ENCODE results near the gene TRIM28.
A peak's percentile ranks its signal among the peaks of the same experiment; 100 is the strongest.
"Not testable (repeated sequence)": the region's sequence is repeated elsewhere in the genome, so short reads cannot be mapped to it uniquely, and the experiment has no call there.

Gene TRIM28

DNA sequence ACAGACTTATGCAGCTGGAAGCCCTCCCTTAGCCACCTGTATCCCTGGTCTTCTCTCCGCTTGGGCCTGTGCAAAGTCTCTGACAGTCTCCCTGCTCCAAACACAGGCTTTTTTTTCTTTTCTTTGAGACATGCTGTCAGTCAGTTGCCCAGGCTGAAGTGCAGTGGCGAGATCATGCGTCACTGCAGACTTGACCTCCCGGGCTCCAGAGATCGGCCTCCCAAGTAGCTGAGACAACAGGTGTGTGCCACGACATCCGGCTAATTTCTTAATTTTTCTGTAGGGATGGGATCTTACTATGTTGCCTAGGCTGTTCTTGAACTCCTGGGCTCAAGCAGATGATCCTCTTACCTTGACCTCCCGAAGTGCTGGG lies 27.7 kb downstream of the TRIM28 start:
- Histone ChIP-seq H3K36me3 (replicated peaks) (peaks cover 14% of the 10 kb centered on the region), H3K4me3 (ENCODE audit: low read depth, low read length) (no peak overlapping the region), H3K27ac (no peak overlapping the region), H3K27me3 (replicated peaks) (no peaks in the 10 kb centered on the region)
- DNase-seq: no peak
- TF ChIP-seq, protein P1, sequence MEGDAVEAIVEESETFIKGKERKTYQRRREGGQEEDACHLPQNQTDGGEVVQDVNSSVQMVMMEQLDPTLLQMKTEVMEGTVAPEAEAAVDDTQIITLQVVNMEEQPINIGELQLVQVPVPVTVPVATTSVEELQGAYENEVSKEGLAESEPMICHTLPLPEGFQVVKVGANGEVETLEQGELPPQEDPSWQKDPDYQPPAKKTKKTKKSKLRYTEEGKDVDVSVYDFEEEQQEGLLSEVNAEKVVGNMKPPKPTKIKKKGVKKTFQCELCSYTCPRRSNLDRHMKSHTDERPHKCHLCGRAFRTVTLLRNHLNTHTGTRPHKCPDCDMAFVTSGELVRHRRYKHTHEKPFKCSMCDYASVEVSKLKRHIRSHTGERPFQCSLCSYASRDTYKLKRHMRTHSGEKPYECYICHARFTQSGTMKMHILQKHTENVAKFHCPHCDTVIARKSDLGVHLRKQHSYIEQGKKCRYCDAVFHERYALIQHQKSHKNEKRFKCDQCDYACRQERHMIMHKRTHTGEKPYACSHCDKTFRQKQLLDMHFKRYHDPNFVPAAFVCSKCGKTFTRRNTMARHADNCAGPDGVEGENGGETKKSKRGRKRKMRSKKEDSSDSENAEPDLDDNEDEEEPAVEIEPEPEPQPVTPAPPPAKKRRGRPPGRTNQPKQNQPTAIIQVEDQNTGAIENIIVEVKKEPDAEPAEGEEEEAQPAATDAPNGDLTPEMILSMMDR (IDR thresholded peaks at IDR 0.05; ENCODE audit: low read depth, low read length, missing control alignments): no peak
- in situ Hi-C loops (cut with HindIII; ENCODE audit: low pct_ligation_motif_present, low sequenced_read_pairs): no loop called here

GRCh38 chr19:58572026-58572817 lies 28.4 kb downstream of the TRIM28 start:
- peaks cover 13% of the 10 kb centered on the region for H3K36me3 ChIP-seq (replicated peaks)
- H3K27me3 ChIP-seq (replicated peaks): no peaks in the 10 kb centered on the region
- no peak for DNase-seq
- H3K27ac ChIP-seq: peak overlapping the region; percentile 96
- H3K4me3 ChIP-seq (ENCODE audit: low read depth, low read length): peak overlapping the region; percentile 87
- in situ Hi-C loops (cut with HindIII; ENCODE audit: low pct_ligation_motif_present, low sequenced_read_pairs): no loop called here
- TF ChIP-seq, protein P1 (IDR thresholded peaks at IDR 0.05; ENCODE audit: low read depth, low read length, missing control alignments): no peak

DNA sequence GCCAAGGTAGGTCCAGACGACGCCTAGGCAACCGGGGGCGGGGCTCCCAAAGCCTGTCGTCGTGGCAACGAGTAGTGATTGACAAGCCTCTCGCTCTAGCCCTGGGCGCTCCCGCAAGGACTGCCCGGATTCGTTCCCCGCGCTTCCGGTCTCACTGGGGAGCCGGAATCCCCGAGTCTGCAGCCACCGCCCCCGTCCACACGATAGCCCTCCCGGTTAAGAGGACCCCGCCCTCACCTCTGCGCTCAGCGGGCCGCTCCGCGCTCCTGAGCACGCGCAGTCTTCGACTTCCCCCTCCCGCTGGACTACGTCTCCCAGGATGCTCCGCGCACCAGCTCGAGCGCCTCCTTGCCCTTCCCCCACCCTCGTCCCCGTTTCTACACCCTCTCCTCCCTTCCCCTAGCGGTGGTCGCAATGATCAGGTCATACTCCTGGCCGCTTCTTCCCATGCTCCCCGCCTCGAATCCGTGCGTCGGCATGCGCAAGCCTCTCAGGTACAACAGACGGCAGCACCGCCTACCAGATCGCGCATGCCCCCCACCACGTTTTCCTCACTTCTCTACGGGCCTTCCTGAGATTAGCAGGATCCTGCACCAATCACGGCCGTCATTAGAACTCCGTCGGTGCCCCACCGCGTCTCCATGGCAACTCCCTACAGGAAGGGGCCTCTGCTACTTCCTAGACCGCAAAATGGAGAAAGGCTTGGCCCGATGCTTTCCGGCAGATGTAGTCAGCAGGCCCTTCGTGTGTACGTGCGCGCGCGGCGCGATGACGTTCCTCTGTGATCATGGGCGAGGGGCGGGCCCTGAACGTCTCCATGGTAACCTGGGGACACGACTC lies 29.2 kb downstream of the TRIM28 start, which contains the start of gene MZF1:
MZF1 (minus strand) TSS at position 518 of the 840 bp plus-strand sequence. CDS start 1,946 bp downstream, outside the sequence.
- DNase-seq: peak; percentile 100
- Histone ChIP-seq H3K4me3 (ENCODE audit: low read depth, low read length) (peak within 1 kb of the TSS; percentile 87), H3K27ac (peak within 1 kb of the TSS; percentile 96), H3K27me3 (replicated peaks) (no peaks in the 10 kb centered on the region), H3K36me3 (replicated peaks) (peaks cover 11% of the 10 kb centered on the region)
- TF ChIP-seq, protein P1 (IDR thresholded peaks at IDR 0.05; ENCODE audit: low read depth, low read length, missing control alignments): peak; percentile 23
- in situ Hi-C loops (cut with HindIII; ENCODE audit: low pct_ligation_motif_present, low sequenced_read_pairs): no loop called here

GRCh38 chr19:58573658-58574164 lies 29.8 kb downstream of the TRIM28 start:
- TF ChIP-seq, protein P1 (IDR thresholded peaks at IDR 0.05; ENCODE audit: low read depth, low read length, missing control alignments): no peak
- Histone ChIP-seq H3K4me3 (ENCODE audit: low read depth, low read length) (peak overlapping the region; percentile 62), H3K27me3 (replicated peaks) (no peaks in the 10 kb centered on the region), H3K36me3 (replicated peaks) (peaks cover 11% of the 10 kb centered on the region), H3K27ac (peak overlapping the region; percentile 96)
- in situ Hi-C loops (cut with HindIII; ENCODE audit: low pct_ligation_motif_present, low sequenced_read_pairs): no loop called here
- DNase-seq: no peak

DNA sequence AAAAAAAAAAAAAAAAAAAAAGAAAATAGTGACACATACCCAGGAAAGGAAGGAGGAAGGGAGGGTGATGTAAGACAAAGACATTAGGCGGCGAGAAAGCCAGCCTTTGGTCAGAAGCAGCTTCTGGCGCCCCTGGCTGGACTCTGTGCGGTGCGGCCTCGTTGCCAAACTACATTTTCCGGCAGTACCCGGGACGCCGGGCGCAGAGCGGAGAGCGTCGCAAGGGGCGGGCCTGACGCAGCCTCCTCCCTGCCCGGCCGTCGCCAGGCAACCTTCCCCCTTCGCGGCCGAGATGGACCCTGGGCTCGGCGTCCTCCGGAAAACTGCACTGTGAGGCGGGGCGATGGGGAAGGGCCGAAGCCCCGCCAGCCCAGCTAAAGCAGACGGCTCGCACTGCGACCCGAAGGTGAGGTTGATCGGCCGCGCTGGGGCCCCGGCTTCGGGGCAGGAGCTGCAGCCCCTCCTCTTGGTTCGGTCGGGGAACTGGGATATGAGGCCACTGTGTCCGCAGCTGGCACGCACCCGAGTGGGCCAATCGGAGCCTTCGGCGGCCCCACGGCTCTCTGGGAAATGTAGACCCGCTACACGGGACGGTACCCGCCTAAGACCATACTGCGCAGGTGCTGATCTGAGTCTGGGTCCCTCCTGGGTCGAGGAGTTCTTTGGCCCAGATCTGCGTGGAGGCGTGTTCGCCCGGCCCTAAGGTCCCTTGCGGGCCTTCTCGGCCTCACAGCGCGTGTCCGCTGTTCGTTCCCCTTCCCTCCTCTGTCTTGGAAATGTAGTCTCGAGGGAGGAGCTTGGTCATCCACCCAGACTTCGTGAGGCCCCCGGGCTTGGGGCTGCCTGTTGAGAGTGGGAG lies 31.5 kb downstream of the TRIM28 start:
- H3K27me3 ChIP-seq (replicated peaks): no peaks in the 10 kb centered on the region
- H3K4me3 ChIP-seq (ENCODE audit: low read depth, low read length): peak overlapping the region; percentile 80
- peaks cover 6% of the 10 kb centered on the region for H3K36me3 ChIP-seq (replicated peaks)
- TF ChIP-seq, protein P1 (IDR thresholded peaks at IDR 0.05; ENCODE audit: low read depth, low read length, missing control alignments): peak; percentile 21
- in situ Hi-C loops (cut with HindIII; ENCODE audit: low pct_ligation_motif_present, low sequenced_read_pairs): no loop called here
- peak; percentile 88 for DNase-seq
- peak overlapping the region; percentile 97 for H3K27ac ChIP-seq

GRCh38 chr19:58577581-58577980 lies 33.7 kb downstream of the TRIM28 start:
- H3K4me3 ChIP-seq (ENCODE audit: low read depth, low read length); in situ Hi-C loops (cut with HindIII; ENCODE audit: low pct_ligation_motif_present, low sequenced_read_pairs); H3K27ac ChIP-seq; H3K27me3 ChIP-seq (replicated peaks); DNase-seq; H3K36me3 ChIP-seq (replicated peaks): not testable (repeated sequence)

Data from brain microvascular endothelial cell (primary cell).